HL-60 (cell line): ENCODE measurements around the gene PANK2.

Experiments used
- CTCF ChIP-seq: IDR thresholded peaks from one replicate; pipeline ENCODE4 v1.5.1; 2011; ENCODE audit warnings: low read length, control low read depth, inconsistent platforms; ENCODE audit not compliant: insufficient read depth
- POLR2AphosphoS5 ChIP-seq: IDR thresholded peaks from 2 replicates; pipeline ENCODE4 v1.6.1; 2012; ENCODE audit warnings: low read depth

DNA sequence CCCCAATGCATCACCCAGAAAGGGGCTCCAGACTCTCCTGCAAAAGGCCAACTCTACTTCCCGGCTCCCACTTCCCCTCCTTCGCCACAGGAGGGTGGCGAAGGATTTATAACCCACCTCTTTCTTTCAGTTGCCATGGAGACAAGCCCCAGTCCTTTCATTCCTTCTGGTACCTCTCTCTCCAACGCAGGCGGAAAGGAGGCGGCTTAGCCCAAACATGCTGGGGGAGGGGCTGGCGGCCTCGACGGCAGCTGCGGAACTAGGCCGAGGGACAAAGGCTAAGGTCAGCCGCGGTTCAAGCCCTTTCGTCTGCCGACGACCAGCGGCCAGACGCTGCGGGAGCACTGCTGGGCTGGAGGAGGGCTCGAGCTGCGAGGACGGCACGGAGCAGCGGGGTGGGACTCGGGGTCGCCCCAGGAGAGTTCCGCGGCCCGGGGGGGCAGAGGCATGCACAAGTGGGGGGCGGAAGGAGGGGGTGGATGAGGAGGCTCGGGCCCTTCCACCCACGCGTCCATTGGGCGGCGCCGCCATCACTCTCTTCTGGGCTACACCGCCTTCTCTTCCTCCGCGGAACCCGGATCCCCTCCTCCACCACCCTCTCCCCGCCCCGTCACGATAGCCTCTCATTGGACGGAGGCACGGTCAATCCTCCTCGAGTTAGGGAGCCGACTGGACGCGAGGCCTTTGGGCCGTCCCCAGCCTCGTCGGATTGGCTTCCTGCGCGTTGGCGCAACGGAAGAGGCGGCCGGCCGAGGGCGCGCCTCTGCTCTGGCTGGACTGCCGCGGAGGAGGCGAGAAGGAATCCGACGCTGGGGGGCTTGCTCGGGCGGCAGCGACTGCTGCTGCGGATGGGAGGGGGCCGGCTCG is at the start of gene PANK2:
- TF ChIP-seq CTCF (no peak), POLR2AphosphoS5 (no peak; the same call in 1 of the 2 replicates)
